ENCODE results near the gene KCNIP2. TPM values are rescaled to one million over a fixed set of nuclear protein-coding genes. Genes with fewer than 3 reads are reported as not detected.

The KCNIP2 gene
- total RNA-seq, 4 donors from 2014 or later = 0.32 to 1.7 (median 0.54) TPM

DNA sequence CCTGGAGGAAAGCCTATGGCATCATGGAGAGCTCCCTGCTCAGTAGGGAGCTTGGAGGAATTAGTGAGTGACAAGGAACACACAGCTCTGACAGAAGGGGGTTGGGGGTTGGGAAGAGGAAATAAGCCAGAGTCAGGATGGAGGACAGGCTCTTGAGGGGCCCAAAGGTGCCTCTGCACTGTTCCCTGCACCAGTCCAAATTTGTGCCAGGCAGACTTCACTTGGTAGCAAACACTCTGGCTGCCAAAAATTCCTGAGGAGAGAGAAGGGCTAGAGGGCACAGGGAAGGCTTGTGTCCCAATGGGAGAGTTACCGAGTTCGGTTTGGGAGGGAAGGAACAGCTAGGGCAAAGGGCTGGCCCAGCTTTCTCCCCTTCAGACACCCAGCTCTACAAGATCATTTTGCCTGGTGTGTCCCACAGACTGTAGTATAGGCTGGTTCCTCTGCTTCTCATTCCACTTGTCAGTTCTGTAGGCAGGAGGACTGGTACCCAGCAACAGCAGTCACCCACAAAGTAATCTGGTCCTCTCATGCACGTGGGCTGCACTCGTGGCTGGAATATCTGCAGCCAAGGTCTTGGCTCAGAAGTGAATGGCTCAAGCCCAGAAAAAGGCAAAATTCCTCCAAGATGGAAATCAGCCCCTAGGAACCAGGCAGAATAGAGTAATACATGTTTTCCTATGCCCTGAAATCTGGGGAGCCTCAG, 8.0 kb upstream of the KCNIP2 start:
- no peaks in the 10 kb centered on the region for H3K9me3 ChIP-seq
- H3K36me3 ChIP-seq = peaks cover 11 to 32% (median 25%) of the 10 kb centered on the region in 4 donors
- TF ChIP-seq POLR2AphosphoS5 (IDR thresholded peaks at IDR 0.05) (no peak), POLR2A (IDR thresholded peaks at IDR 0.05; ENCODE audit: low read depth) (no peak), EP300 (IDR thresholded peaks at IDR 0.05) (no peak)
- TF ChIP-seq, protein P1, sequence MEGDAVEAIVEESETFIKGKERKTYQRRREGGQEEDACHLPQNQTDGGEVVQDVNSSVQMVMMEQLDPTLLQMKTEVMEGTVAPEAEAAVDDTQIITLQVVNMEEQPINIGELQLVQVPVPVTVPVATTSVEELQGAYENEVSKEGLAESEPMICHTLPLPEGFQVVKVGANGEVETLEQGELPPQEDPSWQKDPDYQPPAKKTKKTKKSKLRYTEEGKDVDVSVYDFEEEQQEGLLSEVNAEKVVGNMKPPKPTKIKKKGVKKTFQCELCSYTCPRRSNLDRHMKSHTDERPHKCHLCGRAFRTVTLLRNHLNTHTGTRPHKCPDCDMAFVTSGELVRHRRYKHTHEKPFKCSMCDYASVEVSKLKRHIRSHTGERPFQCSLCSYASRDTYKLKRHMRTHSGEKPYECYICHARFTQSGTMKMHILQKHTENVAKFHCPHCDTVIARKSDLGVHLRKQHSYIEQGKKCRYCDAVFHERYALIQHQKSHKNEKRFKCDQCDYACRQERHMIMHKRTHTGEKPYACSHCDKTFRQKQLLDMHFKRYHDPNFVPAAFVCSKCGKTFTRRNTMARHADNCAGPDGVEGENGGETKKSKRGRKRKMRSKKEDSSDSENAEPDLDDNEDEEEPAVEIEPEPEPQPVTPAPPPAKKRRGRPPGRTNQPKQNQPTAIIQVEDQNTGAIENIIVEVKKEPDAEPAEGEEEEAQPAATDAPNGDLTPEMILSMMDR (IDR thresholded peaks at IDR 0.05) = no peak
- no peak overlapping the region for H3K27ac ChIP-seq (replicated peaks in 1 of 4)
- intact Hi-C loops (cut with DNase I) = no loop called here
- no peak overlapping the region for H3K4me3 ChIP-seq
- no peaks in the 10 kb centered on the region for H3K27me3 ChIP-seq
- DNase-seq (ENCODE audit: extremely low spot score) = no peak
- WGBS = 88% methylated on average over 2 of the region's 4 CpGs
- H3K4me1 ChIP-seq = peaks cover 9 to 35% (median 13%) of the 10 kb centered on the region in 4 donors

DNA sequence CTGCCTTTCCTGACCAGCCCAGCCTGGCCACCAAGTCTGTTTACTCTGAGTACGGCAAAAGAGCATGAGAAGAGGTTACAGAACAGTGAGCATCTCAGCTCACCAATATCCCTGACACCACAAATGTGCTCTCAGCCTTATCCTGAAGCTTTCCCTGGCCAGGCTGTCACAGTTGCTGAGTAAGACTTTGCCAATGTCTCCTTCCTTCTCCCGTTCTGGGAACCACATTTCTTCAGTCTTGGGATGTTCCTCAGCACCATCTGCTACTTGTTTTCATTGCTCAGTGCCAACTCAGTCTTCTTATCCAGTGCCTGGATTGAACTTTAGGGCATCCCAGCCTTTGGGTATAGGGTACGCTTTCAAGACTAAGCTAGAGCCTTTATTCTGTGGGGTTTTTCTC, 7.1 kb upstream of the KCNIP2 start:
- H3K9me3 ChIP-seq = no peaks in the 10 kb centered on the region
- H3K4me3 ChIP-seq = no peak overlapping the region
- DNase-seq (ENCODE audit: extremely low spot score) = no peak
- H3K36me3 ChIP-seq = peaks cover 14 to 40% (median 31%) of the 10 kb centered on the region in 4 donors
- WGBS = 82% methylated on average over 3 of the region's 3 CpGs
- H3K27me3 ChIP-seq = peaks cover 0 to 2% (median 0%) of the 10 kb centered on the region in 4 donors
- TF ChIP-seq EP300 (IDR thresholded peaks at IDR 0.05) (no peak), POLR2A (IDR thresholded peaks at IDR 0.05; ENCODE audit: low read depth) (no peak), POLR2AphosphoS5 (IDR thresholded peaks at IDR 0.05) (no peak)
- TF ChIP-seq, protein P1 (IDR thresholded peaks at IDR 0.05) = no peak
- H3K27ac ChIP-seq (replicated peaks in 1 of 4) = no peak overlapping the region
- peaks cover 9 to 34% (median 13%) of the 10 kb centered on the region in 4 donors for H3K4me1 ChIP-seq
- intact Hi-C loops (cut with DNase I) = no loop called here

DNA sequence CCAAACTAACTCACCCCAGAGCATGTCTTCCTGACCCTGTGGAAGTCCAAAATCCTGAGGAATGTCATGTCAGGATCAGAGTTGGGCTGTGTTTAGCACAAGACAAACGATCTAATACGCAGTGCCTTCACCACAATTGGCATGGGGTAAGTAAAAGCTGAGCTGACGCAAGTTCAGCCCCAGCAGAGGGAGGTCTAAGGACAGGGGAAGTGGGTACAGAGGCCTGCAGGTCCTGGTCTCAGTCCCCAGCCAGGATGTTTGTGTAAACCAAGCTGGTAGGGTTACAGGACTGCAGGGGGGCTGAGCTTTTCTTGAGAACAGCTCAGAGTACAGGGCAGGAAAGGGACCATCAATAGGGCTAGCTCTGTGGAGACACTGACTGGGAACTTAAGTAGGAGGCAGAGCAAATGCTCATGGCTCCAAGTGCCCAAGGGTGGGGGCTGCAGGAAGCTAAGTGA, 5.3 kb upstream of the KCNIP2 start:
- no peak for DNase-seq (ENCODE audit: extremely low spot score)
- TF ChIP-seq EP300 (IDR thresholded peaks at IDR 0.05) (no peak), POLR2AphosphoS5 (IDR thresholded peaks at IDR 0.05) (no peak), POLR2A (IDR thresholded peaks at IDR 0.05; ENCODE audit: low read depth) (no peak)
- TF ChIP-seq, protein P1 (IDR thresholded peaks at IDR 0.05) = no peak
- intact Hi-C loops (cut with DNase I) = no loop called here
- Histone ChIP-seq H3K36me3 (peaks cover 14 to 49% (median 32%) of the 10 kb centered on the region in 4 donors), H3K27ac (replicated peaks in 1 of 4) (no peak overlapping the region), H3K27me3 (peaks cover 0 to 9% (median 0%) of the 10 kb centered on the region in 4 donors), H3K9me3 (no peaks in the 10 kb centered on the region), H3K4me3 (no peak overlapping the region), H3K4me1 (peaks cover 17 to 36% (median 19%) of the 10 kb centered on the region in 4 donors)
- 40% methylated on average over 1 of the region's 3 CpGs for WGBS

DNA sequence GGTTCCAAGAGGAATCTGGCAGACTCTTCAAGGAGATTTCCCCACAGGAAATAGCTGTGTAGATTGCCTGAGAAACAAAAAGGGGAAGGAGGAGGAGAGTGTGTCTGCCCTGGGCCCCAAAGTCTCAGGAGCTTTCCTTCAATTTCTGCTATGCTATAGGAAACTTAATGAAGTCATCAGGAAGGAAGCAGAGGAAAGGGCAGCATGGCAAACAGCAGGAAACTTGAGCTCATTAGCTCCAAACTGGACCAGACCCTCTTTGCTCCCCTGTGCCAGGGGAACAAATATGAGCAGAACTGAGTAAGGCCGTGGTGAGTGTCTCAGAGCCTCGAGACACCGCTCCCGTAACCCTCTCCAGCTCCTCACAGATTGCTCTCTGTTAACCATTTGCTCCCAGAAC, 4.8 kb upstream of the KCNIP2 start:
- Histone ChIP-seq H3K9me3 (no peaks in the 10 kb centered on the region), H3K27ac (replicated peaks in 1 of 4) (no peak overlapping the region), H3K4me1 (peaks cover 22 to 36% (median 24%) of the 10 kb centered on the region in 4 donors), H3K36me3 (peaks cover 14 to 49% (median 32%) of the 10 kb centered on the region in 4 donors), H3K4me3 (no peak overlapping the region), H3K27me3 (peaks cover 0 to 9% (median 0%) of the 10 kb centered on the region in 4 donors)
- intact Hi-C loops (cut with DNase I) = no loop called here
- no peak for DNase-seq (ENCODE audit: extremely low spot score)
- TF ChIP-seq POLR2AphosphoS5 (IDR thresholded peaks at IDR 0.05) = no peak
- TF ChIP-seq, protein P1 (IDR thresholded peaks at IDR 0.05) = no peak
- no peak for TF ChIP-seq POLR2A (IDR thresholded peaks at IDR 0.05; ENCODE audit: low read depth)
- TF ChIP-seq EP300 (IDR thresholded peaks at IDR 0.05) = no peak
- WGBS = 64% methylated on average over 4 of the region's 4 CpGs

All from esophagus muscularis mucosa (tissue), 4 donors.